Measurements from ENCODE around the gene KLRD1.
"Not testable (repeated sequence)": the region's sequence is repeated elsewhere in the genome, so short reads cannot be mapped to it uniquely, and the experiment has no call there.

KLRD1 gene

DNA sequence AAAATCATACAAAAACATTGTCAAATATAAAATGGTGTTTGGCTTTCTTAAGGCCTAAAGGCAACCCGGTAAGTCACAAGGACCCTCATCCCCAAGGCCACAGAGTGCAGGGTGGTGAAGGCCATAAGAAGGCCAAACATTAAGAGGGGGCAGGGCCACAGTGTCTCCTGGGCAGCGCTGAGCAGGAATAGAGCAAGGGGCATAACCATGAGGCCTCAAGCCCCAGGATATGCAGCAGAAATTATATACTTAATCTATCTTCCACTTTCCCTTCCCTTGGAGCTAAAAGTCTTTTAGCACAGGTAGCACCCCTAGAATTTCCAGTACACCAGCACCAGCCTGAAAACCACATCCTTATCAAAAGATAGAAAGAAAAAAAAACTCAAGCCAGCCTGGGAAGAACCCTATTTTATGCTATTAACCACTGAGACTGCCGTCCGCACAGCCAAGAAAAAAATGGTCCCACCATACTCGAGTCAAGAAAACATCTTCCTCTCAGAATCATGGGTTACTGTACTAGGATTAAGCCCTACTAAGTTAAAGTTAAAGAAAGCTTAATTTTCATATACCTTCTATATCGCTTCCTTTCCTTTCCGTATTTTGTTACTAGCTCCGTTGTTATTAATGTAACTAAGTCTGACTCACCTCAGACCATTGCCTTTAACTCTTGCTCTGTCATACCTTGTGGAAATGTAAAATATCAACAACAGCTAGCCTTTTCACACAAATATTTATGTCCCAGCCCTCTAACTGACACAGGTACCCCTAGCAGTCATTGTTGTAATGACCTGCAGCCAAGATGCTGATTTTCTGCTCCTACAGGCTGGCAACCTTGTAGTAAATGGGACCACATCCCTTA is 62.1 kb downstream of the KLRD1 start:
- DNase-seq, result no peak

- not testable (repeated sequence) for DNase-seq
Measured at GRCh38 chr12:10371893-10372535, 64.3 kb downstream of the KLRD1 start.

- DNase-seq, result no peak
Measured at GRCh38 chr12:10372559-10372958, 64.9 kb downstream of the KLRD1 start.

- DNase-seq, result no peak
Measured at GRCh38 chr12:10374624-10375018, 67.0 kb downstream of the KLRD1 start.

GRCh38 chr12:10378737-10379136 is 71.1 kb downstream of the KLRD1 start:
- not testable (repeated sequence) for DNase-seq

Data from GOT3 (cell line).